ENCODE measurements around the gene OGFOD2. TPM values are rescaled to one million over a fixed set of nuclear protein-coding genes. Genes with fewer than 3 reads are reported as not detected.

OGFOD2 gene
- total RNA-seq, 4 donors from 2014 or later, result 12.0 to 36.0 (median 18.4) TPM

GRCh38 chr12:123029550-123029949 is 54.5 kb downstream of the OGFOD2 start:
- Histone ChIP-seq H3K27me3 (no peaks in the 10 kb centered on the region), H3K9me3 (no peaks in the 10 kb centered on the region), H3K36me3 (no peaks in the 10 kb centered on the region), H3K4me3 (no peak overlapping the region), H3K4me1 (peaks cover 0 to 6% (median 2%) of the 10 kb centered on the region in 4 donors), H3K27ac (no peak overlapping the region)
- TF ChIP-seq POLR2AphosphoS5 (IDR thresholded peaks at IDR 0.05), result no peak
- in situ Hi-C loops (cut with MboI; ENCODE audit: low pct_ligation_motif_present in 1 of 4, low pct_unique_long_range_greater_than_20kb in 1 of 4, low sequenced_read_pairs in 3 of 4) (loop anchor here in 2 of 4 donors (25.0 kb wide), 1 partner anchor 208 kb away; the partner anchor contains the start of genes MPHOSPH9 (in 2 of the 2) and MTRFR (in 2 of the 2)), intact Hi-C loops (cut with DNase I; ENCODE audit: low total_unique reads) (no loop called here)
- DNase-seq, result no peak

Small RNA genes lying within 50 kb of the gene (small RNA-seq; reads per million reads assigned to genes)
- gene ARL6IP4, result 0 reads per million in 4 donors
- 0 reads per million in 4 donors for gene MIR4304

Other genes starting within 250 kb of the OGFOD2 start
- under 1 TPM in 1 of 4 donors, not detected in 3; 0.16 TPM for gene HCAR1, start 244.4 kb upstream of the OGFOD2 start, total RNA-seq
- 10 to 100 TPM in 3 of 4 donors, 1 to 10 TPM in 1; 3.6 to 31.6 (median 23.5) TPM for gene DENR, start 222.4 kb upstream of the OGFOD2 start, total RNA-seq
- gene CCDC62, start 200.7 kb upstream of the OGFOD2 start, total RNA-seq, result under 1 TPM in 2 of 4 donors, not detected in 2; 0.16 to 0.55 TPM
- gene HIP1R, start 139.8 kb upstream of the OGFOD2 start, total RNA-seq, result 100 to 1,000 TPM in 2 of 4 donors, 10 to 100 TPM in 2; 72.4 to 459 (median 146) TPM
- 100 to 1,000 TPM in 2 of 4 donors, 10 to 100 TPM in 2; 46.6 to 126 (median 104) TPM for gene VPS37B, start 79.1 kb upstream of the OGFOD2 start, total RNA-seq
- 10 to 100 TPM in 1 of 4 donors, 1 to 10 TPM in 2, under 1 TPM in 1; 0.40 to 15.3 (median 9.2) TPM for gene ABCB9, start 8.8 kb upstream of the OGFOD2 start, total RNA-seq
- gene ARL6IP4, start 5.4 kb downstream of the OGFOD2 start, total RNA-seq, result 100 to 1,000 TPM in 3 of 4 donors, 10 to 100 TPM in 1; 77.4 to 225 (median 184) TPM
- gene PITPNM2, start 175.8 kb downstream of the OGFOD2 start, total RNA-seq, result 10 to 100 TPM; 10.5 to 19.8 (median 14.3) TPM